Body of pancreas (tissue), 4 donors: Measurements from ENCODE around the gene FBXO28.

Source experiments
- CTCF ChIP-seq, 7 experiments: fragments of 450-650 bp in 4 of 7; fragments of 200-600 bp in 3 of 7; sonication (generic) in 3 of 7; IDR thresholded peaks; one replicate each; pipeline ENCODE4 v1.5.1; 2016 to 2019; ENCODE audit warnings: antibody characterized with exemption in 7 of 7
- POLR2A ChIP-seq, 3 donors: fragments of 450-650 bp; IDR thresholded peaks; one replicate each; pipeline ENCODE4 v1.6.1; 2016; ENCODE audit warnings: antibody characterized with exemption in 3 of 3, mild to moderate bottlenecking in 2 of 3

GRCh38 chr1:224193319-224193966 is 79.5 kb downstream of the FBXO28 start:
- TF ChIP-seq CTCF (IDR thresholded peaks at IDR 0.05) (no peak), POLR2A (IDR thresholded peaks at IDR 0.05) (no peak)
